Measurements from ENCODE around the gene PADI6. TPM values are rescaled to one million over a fixed set of nuclear protein-coding genes. Genes with fewer than 3 reads are reported as not detected.
A peak's percentile ranks its signal among the peaks of the same experiment; 100 is the strongest.

Gene PADI6
- total RNA-seq, 8 experiments from 2014 or later, result 0.09 TPM; not detected in 7

- WGBS, 10 experiments, result 40 to 87% (median 67%) methylated on average over 1 to 4 of the region's 4 CpGs; no CpG with 5 or more reads in 2 of the 10 experiments
- no peak overlapping the region for H3K4me3 ChIP-seq
- no peak overlapping the region for H3K27ac ChIP-seq
- ATAC-seq (replicated peaks in 6 of 8), result peak in 3 of 8 experiments; percentile 36 to 85 (median 60)
- in situ Hi-C loops (cut with MboI; ENCODE audit: low pct_unique_long_range_greater_than_20kb in 2 of 9, low sequenced_read_pairs in 9 of 9, unreplicated experiment in 9 of 9), result no loop called here
- peaks cover 0 to 4% of the 10 kb centered on the region in 2 donors for H3K4me1 ChIP-seq (replicated peaks in 1 of 2)
Measured at GRCh38 chr1:17361687-17362086, 10.3 kb upstream of the PADI6 start.

GRCh38 chr1:17363351-17363750 lies 8.6 kb upstream of the PADI6 start:
- in situ Hi-C loops (cut with MboI; ENCODE audit: low pct_unique_long_range_greater_than_20kb in 2 of 9, low sequenced_read_pairs in 9 of 9, unreplicated experiment in 9 of 9), result no loop called here
- 20 to 100% (median 83%) methylated on average over 1 to 5 of the region's 12 CpGs; no CpG with 5 or more reads in 6 of the 10 experiments for WGBS, 10 experiments
- Histone ChIP-seq H3K4me3 (no peak overlapping the region), H3K27ac (no peak overlapping the region), H3K4me1 (replicated peaks in 1 of 2) (peaks cover 0 to 4% of the 10 kb centered on the region in 2 donors)
- ATAC-seq (replicated peaks in 6 of 8), result no peak

DNA sequence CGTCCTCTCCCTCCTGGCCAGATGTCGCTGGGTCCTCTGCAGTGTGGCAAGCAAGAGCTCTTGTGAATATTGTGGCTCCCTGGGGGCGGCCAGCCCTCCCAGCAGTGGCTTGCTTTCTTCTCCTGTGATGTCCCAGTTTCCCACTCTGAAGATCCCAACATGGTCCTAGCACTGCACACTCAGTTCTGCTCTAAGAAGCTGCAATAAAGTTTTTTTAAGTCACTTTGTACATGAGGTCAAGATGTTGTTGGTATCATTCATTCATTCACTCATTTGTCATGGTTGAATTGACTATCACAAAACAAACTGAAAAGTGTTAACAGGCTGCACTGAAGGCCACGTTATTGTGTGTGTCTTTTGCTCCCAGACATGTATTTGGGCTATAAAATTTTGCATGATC lies 8.2 kb upstream of the PADI6 start:
- 0 to 83% (median 53%) methylated on average over 1 to 4 of the region's 4 CpGs; no CpG with 5 or more reads in 3 of the 10 experiments for WGBS, 10 experiments
- Histone ChIP-seq H3K4me3 (no peak overlapping the region), H3K27ac (no peak overlapping the region), H3K4me1 (replicated peaks in 1 of 2) (peaks cover 0 to 4% of the 10 kb centered on the region in 2 donors)
- in situ Hi-C loops (cut with MboI; ENCODE audit: low pct_unique_long_range_greater_than_20kb in 2 of 9, low sequenced_read_pairs in 9 of 9, unreplicated experiment in 9 of 9), result no loop called here
- no peak for ATAC-seq (replicated peaks in 6 of 8)

GRCh38 chr1:17365293-17365692 lies 6.7 kb upstream of the PADI6 start:
- Histone ChIP-seq H3K4me3 (no peak overlapping the region), H3K27ac (no peak overlapping the region), H3K4me1 (replicated peaks in 1 of 2) (no peaks in the 10 kb centered on the region)
- WGBS, 10 experiments, result 58 to 90% (median 81%) methylated on average over 2 to 3 of the region's 3 CpGs; no CpG with 5 or more reads in 3 of the 10 experiments
- in situ Hi-C loops (cut with MboI; ENCODE audit: low pct_unique_long_range_greater_than_20kb in 2 of 9, low sequenced_read_pairs in 9 of 9, unreplicated experiment in 9 of 9), result no loop called here
- no peak for ATAC-seq (replicated peaks in 6 of 8)

DNA sequence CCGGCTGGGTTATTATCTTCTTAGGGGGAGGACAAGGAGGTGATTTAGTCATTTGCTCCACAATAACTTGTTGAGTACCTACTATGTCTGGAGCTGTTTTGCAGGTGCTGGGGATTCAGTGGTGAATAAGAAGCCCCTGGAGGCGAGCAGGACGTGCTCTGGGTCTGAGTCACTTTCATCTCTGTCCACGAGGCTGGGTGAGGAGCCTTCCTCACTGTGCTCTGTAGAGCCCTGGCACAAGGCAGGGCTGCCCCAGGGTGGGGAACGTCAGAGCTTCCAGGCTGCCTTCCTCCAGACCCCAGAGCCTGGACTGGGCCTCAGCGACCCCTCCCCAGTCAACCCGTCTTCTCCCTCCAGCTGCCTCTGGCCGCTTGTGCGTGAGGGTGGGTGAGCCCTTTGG lies 2.5 kb upstream of the PADI6 start:
- 0 to 80% (median 58%) methylated on average over 1 to 9 of the region's 9 CpGs; no CpG with 5 or more reads in 2 of the 10 experiments for WGBS, 10 experiments
- ATAC-seq (replicated peaks in 6 of 8), result peak in 3 of 8 experiments; percentile 14 to 57 (median 51)
- in situ Hi-C loops (cut with MboI; ENCODE audit: low pct_unique_long_range_greater_than_20kb in 2 of 9, low sequenced_read_pairs in 9 of 9, unreplicated experiment in 9 of 9), result no loop called here

GRCh38 chr1:17370618-17371017 lies 1.4 kb upstream of the PADI6 start:
- no peaks in the 10 kb centered on the region for H3K4me1 ChIP-seq (replicated peaks in 1 of 2)
- in situ Hi-C loops (cut with MboI; ENCODE audit: low pct_unique_long_range_greater_than_20kb in 2 of 9, low sequenced_read_pairs in 9 of 9, unreplicated experiment in 9 of 9), result no loop called here
- peak in 1 of 8 experiments; percentile 49 for ATAC-seq (replicated peaks in 6 of 8)
- WGBS, 10 experiments, result 17 to 100% (median 57%) methylated on average over 1 to 2 of the region's 2 CpGs; no CpG with 5 or more reads in 5 of the 10 experiments
- H3K4me3 ChIP-seq, result no peak overlapping the region
- H3K27ac ChIP-seq, result no peak overlapping the region

More for the DNA sequence above, 2.5 kb upstream of the PADI6 start:
- Histone ChIP-seq H3K4me3 (no peak overlapping the region), H3K4me1 (replicated peaks in 1 of 2) (no peaks in the 10 kb centered on the region), H3K27ac (no peak overlapping the region)

DNA sequence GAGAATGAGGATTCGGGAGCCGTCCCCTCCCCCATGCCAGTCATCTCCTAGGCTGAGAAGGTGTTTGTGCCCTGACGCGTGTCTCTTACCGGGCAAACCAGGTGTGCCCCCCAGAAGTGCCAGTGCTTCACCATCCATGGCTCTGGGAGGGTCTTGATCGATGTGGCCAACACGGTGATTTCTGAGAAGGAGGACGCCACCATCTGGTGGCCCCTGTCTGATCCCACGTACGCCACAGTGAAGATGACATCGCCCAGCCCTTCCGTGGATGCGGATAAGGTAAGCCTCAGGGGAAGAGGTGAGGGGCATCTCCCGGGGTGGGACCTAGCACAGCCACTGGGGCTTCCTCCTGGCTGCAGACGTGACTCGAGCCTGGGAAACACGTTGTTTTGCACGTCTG lies 959 bp downstream of the PADI6 start:
- H3K27ac ChIP-seq, result no peak overlapping the region
- no peak overlapping the region for H3K4me3 ChIP-seq
- no peaks in the 10 kb centered on the region for H3K4me1 ChIP-seq (replicated peaks in 1 of 2)
- 47 to 100% (median 75%) methylated on average over 1 to 9 of the region's 18 CpGs; no CpG with 5 or more reads in 5 of the 10 experiments for WGBS, 10 experiments
- no peak for ATAC-seq (replicated peaks in 6 of 8)
- in situ Hi-C loops (cut with MboI; ENCODE audit: low pct_unique_long_range_greater_than_20kb in 2 of 9, low sequenced_read_pairs in 9 of 9, unreplicated experiment in 9 of 9), result no loop called here

DNA sequence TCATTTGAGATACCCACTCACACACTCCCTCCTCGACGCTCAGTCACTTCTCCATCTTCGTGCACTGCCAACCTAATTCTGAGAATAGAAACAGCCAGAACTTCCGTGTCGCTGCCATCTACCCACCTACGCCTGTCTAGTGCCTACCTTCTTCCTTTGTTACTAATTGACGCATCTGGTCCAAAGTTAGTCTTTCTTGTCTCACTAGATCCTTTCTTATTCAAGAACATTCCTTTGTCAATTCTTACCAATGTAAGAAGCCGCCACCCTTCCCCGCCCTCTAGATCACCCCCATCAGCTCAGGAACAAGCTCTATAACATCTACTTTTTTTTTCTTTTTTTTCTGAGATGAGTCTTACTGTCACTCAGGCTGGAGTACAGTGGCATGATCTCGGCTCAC lies 3.7 kb downstream of the PADI6 start:
- in situ Hi-C loops (cut with MboI; ENCODE audit: low pct_unique_long_range_greater_than_20kb in 2 of 9, low sequenced_read_pairs in 9 of 9, unreplicated experiment in 9 of 9), result loop anchor here in 1 of 9 experiments (25.0 kb wide), 1 partner anchor 263 kb away; the partner anchor contains the start of gene PADI2
- Histone ChIP-seq H3K4me1 (replicated peaks in 1 of 2) (no peaks in the 10 kb centered on the region), H3K4me3 (no peak overlapping the region), H3K27ac (no peak overlapping the region)
- ATAC-seq (replicated peaks in 6 of 8), result no peak
- WGBS, 10 experiments, result 60 to 98% (median 79%) methylated on average over 1 to 10 of the region's 10 CpGs

DNA sequence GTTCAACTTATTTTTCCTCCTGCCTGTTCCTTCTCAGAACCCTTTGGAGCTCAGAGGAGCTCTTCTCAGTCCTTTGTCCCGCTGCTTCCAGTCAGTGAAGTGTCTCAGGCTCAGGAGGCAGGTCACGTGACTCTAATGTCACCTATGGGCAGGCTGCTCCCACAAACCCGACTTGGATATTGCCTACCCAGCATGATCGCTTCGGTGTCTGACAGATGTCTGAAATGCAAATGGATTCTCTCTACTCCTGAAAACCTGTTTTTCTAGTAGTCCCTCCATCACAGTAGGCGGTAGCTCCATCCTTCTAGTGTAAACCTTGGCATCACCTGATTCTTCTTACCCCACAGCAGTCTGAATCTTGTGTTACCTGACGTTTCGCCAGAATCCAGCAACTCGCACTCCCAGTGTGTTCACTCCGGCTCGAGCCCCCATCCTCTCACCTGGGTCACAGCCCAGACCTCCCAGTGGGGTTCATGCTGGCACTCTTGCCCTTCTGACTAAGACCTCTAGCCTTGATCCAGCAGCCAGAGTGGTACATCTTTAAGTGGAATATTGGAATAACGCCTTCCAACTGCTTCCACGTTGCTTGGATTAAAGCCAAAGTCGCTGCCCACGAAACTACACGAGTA lies 5.4 kb downstream of the PADI6 start:
- no peak overlapping the region for H3K4me3 ChIP-seq
- H3K4me1 ChIP-seq (replicated peaks in 1 of 2), result no peaks in the 10 kb centered on the region
- in situ Hi-C loops (cut with MboI; ENCODE audit: low pct_unique_long_range_greater_than_20kb in 2 of 9, low sequenced_read_pairs in 9 of 9, unreplicated experiment in 9 of 9), result loop anchor here in 1 of 9 experiments (25.0 kb wide), 1 partner anchor 265 kb away; the partner anchor contains the start of gene PADI2
- no peak for ATAC-seq (replicated peaks in 6 of 8)
- H3K27ac ChIP-seq, result no peak overlapping the region
- 0 to 81% (median 56%) methylated on average over 4 to 16 of the region's 16 CpGs for WGBS, 10 experiments

GRCh38 chr1:17381161-17381560 lies 9.2 kb downstream of the PADI6 start:
- in situ Hi-C loops (cut with MboI; ENCODE audit: low pct_unique_long_range_greater_than_20kb in 2 of 9, low sequenced_read_pairs in 9 of 9, unreplicated experiment in 9 of 9), result loop anchor here in 1 of 9 experiments (25.0 kb wide), 1 partner anchor 269 kb away; the partner anchor contains the start of gene PADI2
- no peak overlapping the region for H3K4me3 ChIP-seq
- H3K27ac ChIP-seq, result no peak overlapping the region
- 60 to 100% (median 100%) methylated on average over 1 of the region's 2 CpGs; no CpG with 5 or more reads in 3 of the 10 experiments for WGBS, 10 experiments
- no peaks in the 10 kb centered on the region for H3K4me1 ChIP-seq (replicated peaks in 1 of 2)
- ATAC-seq (replicated peaks in 6 of 8), result no peak

DNA sequence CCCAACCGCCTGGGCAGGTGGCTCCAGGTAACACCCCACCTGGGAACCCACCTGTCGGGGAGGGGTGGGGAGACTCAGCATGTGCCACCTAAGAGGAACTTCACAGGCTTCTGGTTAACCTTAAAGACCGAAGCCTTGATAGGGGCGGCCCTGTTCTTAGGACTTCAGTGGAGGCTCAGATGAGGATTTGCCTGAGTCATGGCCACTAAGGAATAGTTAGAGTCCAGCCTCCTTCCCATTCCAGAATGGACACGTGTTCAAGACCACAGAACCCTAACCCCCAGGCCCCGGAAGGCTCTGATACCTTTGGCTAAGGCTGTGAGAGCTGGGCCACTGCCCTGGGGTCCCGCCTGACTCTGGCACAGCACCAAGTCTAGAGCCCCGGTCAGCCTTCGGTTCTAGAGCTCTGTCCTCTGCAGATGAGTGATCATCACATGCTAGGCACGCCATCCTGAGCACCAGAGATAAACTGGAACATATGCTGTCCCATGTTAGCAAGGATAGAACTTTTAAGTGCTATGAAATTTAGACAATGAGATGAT lies 20.3 kb downstream of the PADI6 start:
- ATAC-seq (replicated peaks in 6 of 8), result no peak
- in situ Hi-C loops (cut with MboI; ENCODE audit: low pct_unique_long_range_greater_than_20kb in 2 of 9, low sequenced_read_pairs in 9 of 9, unreplicated experiment in 9 of 9), result loop anchor here in 1 of 9 experiments (25.0 kb wide), 1 partner anchor 280 kb away; the partner anchor contains the start of gene PADI2
- Histone ChIP-seq H3K4me3 (no peak overlapping the region), H3K27ac (no peak overlapping the region), H3K4me1 (replicated peaks in 1 of 2) (no peaks in the 10 kb centered on the region)
- WGBS, 10 experiments, result 0 to 80% (median 60%) methylated on average over 1 to 8 of the region's 10 CpGs; no CpG with 5 or more reads in 3 of the 10 experiments

DNA sequence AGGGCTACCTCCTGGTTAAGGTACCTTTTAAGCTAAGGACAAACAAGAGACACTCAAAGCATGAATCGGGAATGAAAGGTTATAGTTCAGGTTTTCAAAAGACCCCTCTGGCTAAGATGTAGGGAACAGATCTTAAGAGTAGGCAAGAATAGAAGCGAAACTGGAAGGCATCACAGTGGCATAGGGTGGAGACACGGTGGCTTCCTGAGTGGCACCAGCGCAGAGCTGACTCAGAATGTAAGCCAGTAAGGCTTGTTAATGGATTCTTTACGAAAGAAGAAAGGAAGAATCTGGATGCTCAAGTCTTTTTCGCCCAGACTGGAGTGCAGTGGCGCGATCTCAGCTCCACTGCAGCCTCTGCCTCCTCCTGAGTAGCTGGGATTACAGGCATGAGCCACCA lies 21.2 kb downstream of the PADI6 start:
- ATAC-seq (replicated peaks in 6 of 8), result no peak
- in situ Hi-C loops (cut with MboI; ENCODE audit: low pct_unique_long_range_greater_than_20kb in 2 of 9, low sequenced_read_pairs in 9 of 9, unreplicated experiment in 9 of 9), result loop anchor here in 1 of 9 experiments (25.0 kb wide), 1 partner anchor 281 kb away; the partner anchor contains the start of gene PADI2
- Histone ChIP-seq H3K27ac (no peak overlapping the region), H3K4me1 (replicated peaks in 1 of 2) (no peaks in the 10 kb centered on the region), H3K4me3 (no peak overlapping the region)
- WGBS, 10 experiments, result 40 to 100% (median 66%) methylated on average over 1 to 8 of the region's 8 CpGs; no CpG with 5 or more reads in 1 of the 10 experiments
